Adipocyte (in vitro differentiated cells): Measurements from ENCODE around the gene MRPS18A.

Experiments used
- DNase-seq: peaks from one replicate; pipeline ENCODE4 v3.0.0-alpha.2; 2015; ENCODE audit warnings: low read depth
- H3K27me3 ChIP-seq: replicated peaks from 2 replicates; pipeline ENCODE4 v1.7.0; 2013; ENCODE audit warnings: mild to moderate bottlenecking, low read length, moderate library complexity; ENCODE audit not compliant: control insufficient read depth, insufficient read depth
- H3K36me3 ChIP-seq: 2 replicates; pipeline ENCODE4 v1.7.0; 2013; ENCODE audit warnings: low read length, mild to moderate bottlenecking, moderate library complexity; ENCODE audit not compliant: control insufficient read depth, insufficient read depth, severe bottlenecking
- H3K4me1 ChIP-seq: 2 replicates; pipeline ENCODE4 v1.7.0; 2013; ENCODE audit warnings: mild to moderate bottlenecking, low read length, moderate library complexity; ENCODE audit not compliant: control insufficient read depth, insufficient read depth
- H3K4me3 ChIP-seq: 2 replicates; pipeline ENCODE4 v1.7.0; 2013; ENCODE audit warnings: mild to moderate bottlenecking, low read length, moderate library complexity
- H3K9ac ChIP-seq: 2 replicates; pipeline ENCODE4 v1.7.0; 2013; ENCODE audit warnings: mild to moderate bottlenecking, low read length, moderate library complexity
- H3K9me3 ChIP-seq: 2 replicates; pipeline ENCODE4 v1.7.0; 2013; ENCODE audit warnings: mild to moderate bottlenecking, low read length, moderate library complexity; ENCODE audit not compliant: control insufficient read depth

The MRPS18A gene

DNA sequence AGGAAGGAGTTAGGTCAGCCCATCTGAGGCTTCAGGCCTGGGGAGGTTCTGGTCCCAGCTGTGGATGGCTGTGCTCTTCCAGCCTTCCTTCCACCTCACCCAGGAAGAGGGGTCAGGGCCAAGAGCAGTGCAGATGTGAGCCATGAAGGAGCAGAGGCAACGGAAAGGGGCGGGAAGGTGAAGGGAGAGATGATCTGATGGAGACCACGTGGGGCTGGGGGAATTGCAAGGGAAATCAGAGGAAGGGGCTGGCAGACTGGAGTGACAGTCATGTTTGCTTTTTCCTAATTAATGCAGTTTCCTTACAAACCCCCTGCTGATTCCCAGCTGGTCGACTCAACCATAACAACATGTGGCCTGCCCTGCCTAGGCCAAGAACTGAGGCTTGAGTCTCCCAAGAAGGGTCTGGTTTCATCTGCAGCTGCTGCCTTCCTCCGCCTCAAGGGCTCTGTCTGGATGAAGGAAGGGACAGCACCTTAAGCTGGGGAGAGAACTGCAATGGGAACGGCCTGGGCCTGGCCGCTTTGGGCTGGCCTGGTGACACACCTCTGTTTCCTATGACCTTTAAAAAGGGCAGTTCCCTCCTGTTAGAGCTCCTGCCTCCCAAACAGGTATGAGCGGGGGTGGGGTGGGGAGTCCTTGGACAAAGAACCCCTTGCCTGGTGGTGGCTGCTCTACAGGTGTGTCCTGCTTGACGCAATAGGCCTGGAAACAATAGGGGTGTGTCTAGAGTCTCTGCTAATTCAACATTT, 7.8 kb upstream of the MRPS18A start:
- Histone ChIP-seq H3K36me3 (no peaks in the 10 kb centered on the region), H3K4me1 (peaks cover 18% of the 10 kb centered on the region), H3K9ac (no peak overlapping the region), H3K4me3 (no peak overlapping the region), H3K27me3 (no peaks in the 10 kb centered on the region), H3K9me3 (no peaks in the 10 kb centered on the region)
- DNase-seq = no peak

DNA sequence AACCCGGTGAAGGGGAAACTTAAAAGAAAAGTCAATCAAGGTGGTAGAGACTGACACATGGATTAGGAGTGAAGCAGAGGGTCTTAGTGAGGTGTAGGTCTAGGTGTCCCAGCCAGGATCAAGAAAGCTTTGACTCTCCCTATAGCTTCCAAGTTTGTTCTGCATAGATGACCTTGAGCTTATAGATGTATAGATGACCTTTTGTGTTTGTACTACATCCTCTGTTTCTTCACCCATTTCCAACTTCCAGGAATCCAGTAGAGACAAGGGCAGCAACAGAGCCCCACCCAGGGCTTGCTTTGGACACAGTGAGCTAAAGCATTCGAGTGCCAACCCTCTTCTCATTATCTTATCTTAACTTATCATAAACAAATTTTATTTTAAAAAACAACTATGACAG, 1.8 kb upstream of the MRPS18A start:
- Histone ChIP-seq H3K9me3 (no peaks in the 10 kb centered on the region), H3K4me1 (peaks cover 13% of the 10 kb centered on the region), H3K9ac (no peak overlapping the region), H3K4me3 (no peak overlapping the region), H3K36me3 (no peaks in the 10 kb centered on the region), H3K27me3 (no peaks in the 10 kb centered on the region)
- DNase-seq = no peak

DNA sequence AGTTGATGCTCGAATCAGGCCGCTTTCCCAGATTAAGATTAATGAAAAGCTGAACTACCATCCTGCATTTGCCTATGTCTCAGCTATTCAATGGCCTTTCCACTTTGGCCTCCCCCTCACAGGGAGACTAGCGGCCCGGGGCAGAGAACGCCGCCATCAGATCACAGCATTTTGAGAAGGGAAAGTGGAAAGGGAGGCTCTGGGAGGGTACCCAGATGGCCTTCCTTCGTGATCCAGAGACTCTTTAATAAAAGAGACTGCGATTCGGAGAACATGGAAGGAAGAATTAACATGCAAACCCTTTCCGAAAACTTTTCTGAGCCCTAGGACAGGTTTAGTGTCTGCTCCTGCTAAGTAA, 533 bp downstream of the MRPS18A start:
- Histone ChIP-seq H3K4me3 (peak overlapping the region; percentile 95), H3K9me3 (no peaks in the 10 kb centered on the region), H3K27me3 (no peaks in the 10 kb centered on the region), H3K4me1 (peaks cover 13% of the 10 kb centered on the region), H3K9ac (peak overlapping the region; percentile 87), H3K36me3 (no peaks in the 10 kb centered on the region)
- peak; percentile 30 for DNase-seq

DNA sequence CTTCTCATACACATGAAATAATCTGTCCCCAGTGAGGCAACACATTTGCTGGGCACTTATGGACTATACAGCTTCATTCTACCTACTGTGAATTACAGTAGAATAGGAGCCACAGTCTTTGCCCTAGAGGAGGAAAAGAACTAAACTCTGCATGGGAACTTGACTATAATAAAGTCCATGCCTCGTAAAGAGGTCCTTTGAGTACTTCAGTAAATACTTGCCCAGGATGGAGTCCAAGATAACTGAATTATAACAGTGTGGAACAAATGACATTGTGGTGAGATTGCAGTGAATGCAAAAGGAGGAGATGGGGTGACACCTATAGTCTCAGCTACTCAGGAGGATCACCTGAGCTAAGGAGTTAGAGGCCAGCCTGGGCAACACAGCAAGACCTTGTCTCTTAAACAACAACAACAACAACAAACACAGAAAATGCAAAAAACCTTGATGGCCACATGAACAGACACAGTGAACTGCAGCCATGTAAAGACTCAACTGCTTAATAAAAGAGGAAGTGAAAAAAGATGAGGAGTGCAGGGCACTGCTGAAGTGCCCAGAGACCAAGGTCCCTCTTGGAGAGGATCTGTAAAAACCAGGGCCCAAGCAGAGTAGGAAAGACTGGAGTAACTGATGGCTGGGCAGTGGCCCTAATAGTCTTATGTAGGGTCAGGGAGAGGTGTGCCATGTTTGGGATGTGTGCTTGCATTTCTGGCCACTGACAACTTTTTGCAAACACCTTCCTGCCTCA, 3.7 kb downstream of the MRPS18A start:
- Histone ChIP-seq H3K9ac (no peak overlapping the region), H3K27me3 (no peaks in the 10 kb centered on the region), H3K4me1 (peaks cover 13% of the 10 kb centered on the region), H3K4me3 (no peak overlapping the region), H3K9me3 (no peaks in the 10 kb centered on the region), H3K36me3 (peaks cover 12% of the 10 kb centered on the region)
- DNase-seq = no peak

DNA sequence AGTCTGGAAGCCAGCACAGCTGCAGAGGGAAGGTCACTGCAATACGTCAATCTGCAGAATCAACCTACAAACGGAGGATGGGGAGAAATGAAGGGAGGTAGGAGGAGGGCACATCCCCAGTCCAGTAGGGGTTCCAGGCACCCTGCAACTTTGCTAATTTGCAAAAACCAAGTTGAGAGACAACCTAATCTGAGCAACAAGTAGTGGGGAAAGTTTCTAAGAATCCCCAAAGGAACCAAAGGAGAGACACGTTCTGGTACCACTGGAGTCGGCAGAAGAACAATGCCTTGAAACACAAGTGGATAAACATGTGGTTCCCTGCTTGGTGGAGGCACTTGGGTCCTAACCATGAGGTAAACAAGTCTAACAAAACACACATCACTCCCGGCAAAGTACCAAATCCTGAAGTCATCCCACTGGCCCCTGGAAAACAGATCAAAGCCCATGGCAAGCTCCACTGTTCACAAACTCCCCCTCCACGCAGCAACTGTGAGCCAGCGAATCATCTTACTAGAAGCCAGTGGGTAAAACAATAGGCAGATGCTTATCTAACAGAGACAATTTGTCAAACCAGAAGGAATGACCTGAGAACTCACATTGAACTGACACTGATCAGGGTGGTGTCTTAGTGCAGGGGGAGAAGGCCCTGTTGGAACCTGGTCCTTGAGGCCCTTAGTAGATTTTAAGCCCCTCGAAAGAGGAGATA, 4.7 kb downstream of the MRPS18A start:
- Histone ChIP-seq H3K36me3 (peaks cover 22% of the 10 kb centered on the region), H3K9me3 (no peaks in the 10 kb centered on the region), H3K4me3 (no peak overlapping the region), H3K27me3 (no peaks in the 10 kb centered on the region), H3K4me1 (peaks cover 9% of the 10 kb centered on the region), H3K9ac (no peak overlapping the region)
- no peak for DNase-seq

DNA sequence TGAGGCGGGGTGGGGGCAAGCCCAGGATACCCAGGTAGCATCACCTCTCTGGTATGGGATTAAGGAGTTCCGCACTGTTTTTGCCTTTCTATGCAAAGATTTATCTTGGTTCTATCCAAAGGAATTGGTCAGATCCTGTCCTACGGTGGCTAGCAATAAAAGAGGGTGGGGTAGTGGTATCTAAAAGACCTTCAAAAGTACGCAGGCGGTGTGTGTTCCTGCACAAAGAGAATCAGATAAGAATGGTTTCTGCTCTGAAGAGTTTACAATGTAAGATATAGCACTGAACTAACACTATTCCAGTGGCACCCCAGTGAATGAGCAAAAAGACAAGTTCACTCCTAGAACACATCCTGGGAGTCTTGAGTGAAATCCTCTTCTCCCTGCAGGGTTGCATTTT, 6.3 kb downstream of the MRPS18A start:
- DNase-seq = no peak
- no peaks in the 10 kb centered on the region for H3K9me3 ChIP-seq
- no peak overlapping the region for H3K9ac ChIP-seq
- peaks cover 3% of the 10 kb centered on the region for H3K4me1 ChIP-seq
- H3K4me3 ChIP-seq = no peak overlapping the region
- peaks cover 38% of the 10 kb centered on the region for H3K36me3 ChIP-seq
- no peaks in the 10 kb centered on the region for H3K27me3 ChIP-seq

DNA sequence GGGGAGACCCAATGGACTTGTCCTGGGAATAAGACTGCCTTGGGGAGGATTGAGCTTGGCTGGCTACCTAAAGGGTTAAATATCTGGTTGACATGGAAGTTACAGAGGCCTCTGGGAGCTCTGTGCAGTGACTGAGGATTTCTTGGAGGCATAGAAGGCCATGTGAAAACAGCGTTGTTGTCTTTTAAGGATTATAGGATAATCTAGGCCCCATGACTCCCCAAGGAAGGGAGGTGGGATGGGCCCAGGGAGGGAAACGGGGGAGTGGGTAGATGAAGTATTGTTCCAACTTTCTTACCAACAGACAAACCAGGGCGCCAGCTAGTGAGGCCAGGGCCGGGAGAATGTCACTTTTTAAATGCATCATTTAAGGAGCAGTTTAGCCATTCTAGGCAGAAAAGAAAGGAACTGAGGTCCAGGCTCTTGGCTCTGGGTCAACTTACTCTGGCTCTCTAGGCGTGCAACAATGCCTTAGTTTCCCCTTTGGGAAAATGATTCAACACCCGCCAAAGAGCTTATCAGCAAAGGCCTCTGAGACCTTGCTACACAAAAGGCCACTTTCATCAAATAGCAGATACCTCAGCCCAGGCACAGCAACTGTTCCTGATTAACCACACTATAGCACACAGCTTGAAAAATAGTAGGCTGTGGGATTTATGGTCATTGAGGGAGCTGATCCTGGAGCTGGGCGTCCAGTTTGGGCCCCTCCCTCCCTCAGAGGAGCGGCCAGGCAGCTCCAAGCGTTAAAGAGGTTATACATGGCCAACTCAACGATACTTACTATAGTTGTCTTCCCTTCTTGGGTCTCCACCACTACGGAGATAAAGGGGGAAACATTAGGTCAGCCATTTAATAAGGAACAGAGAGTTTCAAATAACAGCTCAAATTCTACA, 7.0 kb downstream of the MRPS18A start:
- no peaks in the 10 kb centered on the region for H3K9me3 ChIP-seq
- H3K9ac ChIP-seq = no peak overlapping the region
- no peak for DNase-seq
- H3K4me1 ChIP-seq = no peaks in the 10 kb centered on the region
- no peak overlapping the region for H3K4me3 ChIP-seq
- H3K36me3 ChIP-seq = peaks cover 44% of the 10 kb centered on the region
- no peaks in the 10 kb centered on the region for H3K27me3 ChIP-seq

DNA sequence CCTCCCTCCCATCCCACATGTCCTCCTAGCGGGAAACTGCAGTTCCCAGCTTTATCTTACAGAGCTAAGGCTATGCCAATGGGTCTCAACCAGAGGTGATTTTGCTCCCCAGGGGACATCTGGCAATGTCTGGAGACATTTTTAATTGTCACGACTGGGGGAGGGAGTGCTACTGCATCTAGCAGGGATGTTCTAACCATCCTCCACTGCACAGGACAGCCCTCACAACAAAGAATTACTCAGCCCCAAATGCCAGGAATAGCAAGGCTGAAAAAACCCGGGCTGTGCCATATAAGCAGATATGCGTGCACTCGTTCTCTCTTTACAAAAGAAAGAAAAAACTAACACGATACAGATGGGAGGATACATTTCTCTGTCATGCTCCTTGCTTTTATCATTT, 8.5 kb downstream of the MRPS18A start:
- Histone ChIP-seq H3K9ac (no peak overlapping the region), H3K4me3 (no peak overlapping the region), H3K9me3 (no peaks in the 10 kb centered on the region), H3K36me3 (peaks cover 59% of the 10 kb centered on the region), H3K4me1 (no peaks in the 10 kb centered on the region), H3K27me3 (no peaks in the 10 kb centered on the region)
- DNase-seq = no peak

DNA sequence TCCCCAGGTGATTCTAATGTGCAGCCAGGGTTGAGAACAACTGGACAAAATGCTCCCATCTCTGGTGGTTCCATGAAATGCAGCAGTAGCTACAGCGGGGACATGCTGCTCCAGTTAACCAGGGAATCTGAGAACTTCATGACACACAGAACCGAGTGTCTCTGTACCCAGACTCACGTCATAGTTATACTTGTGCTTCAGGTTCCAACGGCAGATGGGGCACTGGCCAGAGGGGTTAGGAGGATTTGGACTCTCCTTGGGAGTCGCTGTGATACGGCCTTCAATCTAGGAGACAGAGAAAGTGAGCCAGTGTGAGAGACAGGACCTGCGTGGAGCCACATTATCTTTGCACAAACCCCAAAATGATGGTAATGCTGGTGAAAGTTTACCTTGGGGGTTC, 9.2 kb downstream of the MRPS18A start:
- no peak overlapping the region for H3K4me3 ChIP-seq
- no peak overlapping the region for H3K9ac ChIP-seq
- no peak for DNase-seq
- H3K9me3 ChIP-seq = no peaks in the 10 kb centered on the region
- H3K27me3 ChIP-seq = no peaks in the 10 kb centered on the region
- peaks cover 64% of the 10 kb centered on the region for H3K36me3 ChIP-seq
- peaks cover 3% of the 10 kb centered on the region for H3K4me1 ChIP-seq

DNA sequence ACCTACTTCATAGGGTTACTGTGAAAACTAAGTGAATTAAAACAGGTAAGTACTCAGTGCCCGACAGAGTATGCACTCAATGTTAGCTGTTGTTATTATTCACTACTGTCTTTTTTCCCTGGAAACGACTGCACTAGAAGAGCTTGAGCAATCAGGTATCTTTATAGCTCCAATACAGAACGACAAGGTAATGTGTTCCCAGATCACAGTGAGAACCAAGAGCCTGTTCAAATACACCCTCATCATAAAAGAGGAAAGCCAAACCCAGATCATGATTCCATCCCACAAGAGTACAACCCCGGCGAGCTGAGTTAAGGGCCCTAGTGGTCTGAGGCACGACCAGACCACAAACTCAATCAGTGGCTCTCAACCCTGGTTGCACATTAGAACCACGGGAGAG, 9.8 kb downstream of the MRPS18A start:
- no peak overlapping the region for H3K4me3 ChIP-seq
- no peak for DNase-seq
- H3K27me3 ChIP-seq = no peaks in the 10 kb centered on the region
- no peaks in the 10 kb centered on the region for H3K9me3 ChIP-seq
- no peak overlapping the region for H3K9ac ChIP-seq
- H3K36me3 ChIP-seq = peaks cover 64% of the 10 kb centered on the region
- peaks cover 7% of the 10 kb centered on the region for H3K4me1 ChIP-seq
